Mammary epithelial cell (primary cell): Measurements from ENCODE around the gene ADGRF1.

Experiments
- CTCF ChIP-seq, 2 donors: IDR thresholded peaks in 1 of 2; conservative IDR thresholded peaks in 1 of 2; 2 replicates each; pipeline ENCODE4 v1.5.1; 2011 to 2012; ENCODE audit warnings: inconsistent platforms in 2 of 2, low read length in 2 of 2, mild to moderate bottlenecking in 2 of 2, control low read depth in 1 of 2, low read depth in 1 of 2; ENCODE audit not compliant: insufficient read depth in 1 of 2; ENCODE audit errors: extremely low read depth in 1 of 2
- EZH2 ChIP-seq: IDR thresholded peaks from 2 replicates; pipeline ENCODE4 v1.6.1; 2012; ENCODE audit warnings: low read length, inconsistent platforms, borderline replicate concordance

DNA sequence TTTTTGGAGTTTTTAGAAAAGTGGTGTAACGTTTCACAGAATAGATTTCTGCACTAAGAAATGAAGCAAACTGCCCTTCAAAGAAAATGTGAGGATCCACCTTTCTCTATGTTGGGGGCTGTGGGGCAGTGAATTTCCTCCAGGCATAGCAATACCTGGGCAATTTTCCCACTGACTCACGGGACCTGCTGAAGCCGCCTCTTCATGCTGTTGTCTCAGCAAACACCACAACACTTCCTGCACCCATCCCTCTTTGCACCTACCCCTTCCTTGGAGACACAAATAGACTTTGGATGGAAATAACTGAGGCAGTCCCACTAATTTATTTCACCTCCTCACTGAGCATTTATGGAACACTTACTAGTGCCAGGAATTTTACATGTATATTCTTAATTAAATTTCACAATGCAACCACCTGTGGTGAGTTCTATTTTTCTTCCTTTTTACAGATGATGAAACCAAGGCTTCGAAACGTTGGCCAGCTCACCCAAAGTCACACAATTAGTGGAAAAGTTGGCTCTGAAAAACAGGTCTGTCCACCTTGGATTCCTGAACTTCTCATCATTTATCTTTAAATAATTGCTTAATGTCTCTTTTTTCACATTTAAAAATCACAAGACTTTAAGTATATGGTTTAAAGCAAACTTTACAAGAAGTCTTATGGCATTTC, 17.2 kb upstream of the ADGRF1 start:
- TF ChIP-seq CTCF (conservative IDR thresholded peaks at IDR 0.05 in 1 of 2, IDR thresholded peaks at IDR 0.05 in 1 of 2; ENCODE audit: extremely low read depth in 1 of 2, insufficient read depth in 1 of 2, low read depth in 1 of 2, low read length in 2 of 2) (no peak), EZH2 (no peak)
